GM11168 (cell line): ENCODE results near the gene FXYD5.

Source experiments
- in situ Hi-C: fragments of 300-500 bp; cut with MboI; formaldehyde crosslinking; loops from one replicate; pipeline ENCODE4 v1.12.0; 2022; ENCODE audit warnings: low sequenced_read_pairs; ENCODE audit not compliant: unreplicated experiment

Gene FXYD5

DNA sequence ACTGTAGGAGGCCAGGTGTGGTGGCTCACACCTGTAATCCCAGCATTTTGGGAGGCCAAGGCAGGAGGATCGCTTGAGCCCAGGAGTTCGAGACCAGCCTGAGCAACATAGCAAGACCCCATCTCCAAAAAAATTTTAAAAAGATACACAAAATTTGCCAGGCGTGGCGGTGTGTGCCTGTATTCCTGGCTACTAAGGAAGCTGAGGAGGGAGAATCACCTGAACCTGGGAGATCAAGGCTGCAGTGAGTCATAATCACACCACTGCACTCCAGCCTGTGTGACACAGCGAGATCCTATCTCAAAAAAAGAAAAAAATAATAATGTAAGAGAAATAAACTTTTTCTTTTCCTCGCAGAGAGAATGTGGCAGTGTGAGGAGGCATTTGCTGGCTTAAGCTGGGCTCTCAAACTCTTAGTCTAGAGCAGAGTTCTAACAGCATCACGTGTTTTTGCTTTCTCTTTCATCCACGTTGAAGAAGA is 52.9 kb downstream of the FXYD5 start:
- in situ Hi-C loops, result no loop called here

DNA sequence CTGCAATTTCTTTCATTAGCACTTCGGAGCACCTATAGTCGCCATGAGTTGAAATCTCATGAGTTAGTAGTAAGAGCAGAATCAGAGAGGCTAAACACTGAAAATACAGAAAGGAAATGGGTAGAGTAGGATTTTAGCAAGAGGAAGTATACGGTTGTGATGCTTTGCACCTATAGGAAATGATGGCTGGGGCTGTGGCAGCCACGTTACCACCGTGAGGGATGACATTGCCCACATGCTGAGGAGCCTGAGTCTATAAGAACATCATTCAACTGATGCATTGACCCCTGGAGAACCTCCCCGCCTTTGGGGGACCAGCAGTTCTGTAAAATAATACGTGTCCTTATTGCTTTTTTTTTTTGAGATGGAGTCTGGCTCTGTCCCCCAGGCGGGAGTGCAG is 53.6 kb downstream of the FXYD5 start:
- in situ Hi-C loops, result no loop called here

DNA sequence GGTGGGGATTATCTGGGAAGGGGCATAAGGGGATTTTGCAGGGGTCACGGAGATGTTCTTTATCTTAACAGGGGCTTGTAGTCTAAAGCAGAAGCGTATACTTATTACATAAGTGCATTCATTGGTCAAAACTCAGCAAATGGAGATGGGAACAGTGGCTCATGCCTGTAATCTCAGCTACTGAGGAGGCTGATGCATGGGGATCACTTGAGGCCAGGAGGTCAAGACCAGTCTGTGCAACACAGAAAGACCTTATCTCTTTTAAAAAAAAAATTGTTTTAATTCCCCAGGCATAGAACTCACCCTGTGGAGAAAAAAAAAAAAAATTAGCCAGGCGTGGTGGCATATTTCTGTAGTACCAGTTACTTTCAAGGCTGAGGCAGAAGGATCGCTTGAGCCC is 55.1 kb downstream of the FXYD5 start:
- in situ Hi-C loops, result no loop called here

DNA sequence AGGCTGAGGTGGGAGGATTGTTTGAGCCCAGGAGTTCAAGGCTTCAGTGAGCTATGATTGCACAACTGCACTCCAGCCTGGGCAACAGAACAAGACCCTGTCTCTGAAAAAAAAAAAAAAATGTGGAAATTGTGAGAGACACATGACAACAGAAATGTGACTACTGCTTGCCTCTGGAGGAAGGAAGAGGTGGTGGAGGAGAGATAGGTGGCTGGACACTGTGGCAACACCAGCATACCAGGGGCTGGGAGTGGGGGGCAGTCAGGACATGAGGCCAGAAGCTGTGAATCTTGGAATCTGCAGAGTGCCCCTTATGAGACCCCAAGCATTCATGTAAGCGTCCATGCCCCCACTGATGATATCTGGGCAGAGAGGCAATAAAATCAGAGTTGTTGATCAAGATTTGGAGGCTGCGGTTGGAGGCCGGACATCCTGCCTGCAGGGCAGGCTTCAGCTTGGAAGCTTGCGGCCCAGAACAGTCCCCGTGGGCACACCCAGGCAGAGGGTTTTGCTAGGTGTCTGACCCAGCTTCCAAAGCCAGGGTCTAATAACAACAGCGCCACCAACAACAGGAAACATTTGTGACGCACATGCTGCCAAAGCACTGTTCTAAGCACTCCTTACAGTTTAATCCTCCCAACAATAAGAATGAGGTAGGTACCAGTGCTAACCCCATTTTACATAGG is 57.2 kb downstream of the FXYD5 start:
- in situ Hi-C loops, result no loop called here

DNA sequence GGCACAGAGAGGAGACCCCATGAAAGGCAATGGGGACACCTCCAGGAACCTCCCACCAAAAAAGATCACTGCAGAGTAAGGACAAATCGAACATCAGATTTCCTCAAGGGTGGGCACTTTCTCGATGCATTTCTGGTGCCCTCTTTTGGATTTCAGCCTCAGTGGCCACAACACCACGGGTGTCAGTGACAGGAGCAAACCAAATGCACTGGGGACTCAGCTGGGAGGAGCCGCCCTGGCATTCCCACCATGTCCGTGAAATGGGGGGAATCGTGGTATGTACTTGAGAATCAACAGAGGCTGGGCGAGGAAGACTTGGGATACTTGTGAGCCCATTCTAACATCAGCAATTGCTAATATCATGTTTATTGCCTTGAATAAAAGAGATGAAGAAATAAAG is 57.7 kb downstream of the FXYD5 start:
- in situ Hi-C loops, result no loop called here

DNA sequence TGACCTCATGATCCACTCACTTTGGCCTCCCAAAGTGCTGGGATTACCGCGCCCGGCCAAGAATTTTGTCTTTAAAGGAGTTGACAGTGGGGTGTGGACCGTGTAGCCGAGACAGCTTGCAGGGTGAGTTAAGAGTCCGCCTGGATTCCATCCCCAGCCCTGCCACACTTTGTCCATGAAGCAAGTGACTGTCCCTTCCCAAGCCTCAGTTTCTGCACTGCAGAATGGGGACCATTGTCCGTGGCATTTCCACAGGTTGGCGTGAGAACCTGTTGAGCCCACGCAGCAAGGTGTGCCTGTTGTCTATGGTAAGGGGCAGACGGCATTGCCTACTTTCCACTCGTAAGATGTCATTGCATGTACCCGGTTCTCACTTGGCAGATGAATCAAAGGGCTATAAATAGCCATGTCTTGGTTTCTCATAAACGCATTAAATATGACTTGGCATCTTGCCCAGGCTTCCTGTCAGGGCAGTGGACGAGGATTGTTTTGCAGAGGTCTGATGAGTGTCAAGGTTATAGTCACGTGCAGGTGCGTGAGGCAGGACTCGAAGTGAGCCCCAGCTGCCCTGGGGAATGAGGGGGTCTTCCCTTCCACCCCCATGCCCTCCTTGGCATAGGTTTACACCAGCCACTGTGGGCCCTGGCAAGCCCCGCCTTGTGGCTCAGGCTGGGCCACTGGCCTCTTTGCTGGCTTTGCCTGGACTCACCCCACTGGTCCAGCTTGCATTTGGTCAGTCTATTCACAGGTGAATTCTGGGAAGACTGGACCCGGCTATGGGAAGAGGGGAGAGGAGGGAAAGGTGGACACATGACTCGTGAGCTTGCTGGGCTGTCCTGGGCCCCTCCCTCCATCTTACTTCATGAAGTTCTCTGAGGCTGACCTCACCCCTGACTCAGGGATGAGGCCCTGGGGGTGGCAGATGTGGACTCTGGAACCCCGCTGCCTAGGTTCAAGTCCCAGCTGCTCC is 59.4 kb downstream of the FXYD5 start:
- in situ Hi-C loops, result no loop called here

DNA sequence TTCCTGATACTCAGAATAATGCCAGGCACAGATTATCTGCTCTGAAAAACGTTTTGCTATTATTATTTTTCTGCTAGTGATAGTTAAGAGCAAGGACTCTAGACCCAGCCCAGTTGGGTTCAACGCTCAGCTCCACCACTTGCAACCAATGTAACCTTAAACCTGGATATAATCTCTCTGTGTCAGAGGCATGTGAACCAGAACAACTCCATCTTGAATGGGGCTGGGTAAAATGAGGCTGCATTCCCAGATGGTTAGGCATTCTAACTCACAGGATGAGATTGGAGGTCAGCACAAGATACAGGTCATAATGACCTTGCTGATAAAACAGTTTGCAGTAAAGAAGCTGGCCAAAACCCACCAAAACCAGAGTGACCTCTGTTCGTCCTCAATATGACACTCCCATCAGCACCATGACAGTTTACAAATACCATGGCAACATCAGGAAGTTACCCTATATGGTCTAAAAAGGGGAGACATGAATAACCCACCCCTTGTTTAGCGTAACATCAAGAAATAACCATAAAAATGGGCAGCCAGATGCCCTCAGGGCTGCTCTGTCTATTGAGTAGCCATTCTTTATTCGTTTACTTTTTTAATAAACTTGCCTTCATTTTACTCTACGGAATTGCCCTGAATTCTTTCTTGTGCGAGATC is 60.4 kb downstream of the FXYD5 start:
- in situ Hi-C loops, result no loop called here

DNA sequence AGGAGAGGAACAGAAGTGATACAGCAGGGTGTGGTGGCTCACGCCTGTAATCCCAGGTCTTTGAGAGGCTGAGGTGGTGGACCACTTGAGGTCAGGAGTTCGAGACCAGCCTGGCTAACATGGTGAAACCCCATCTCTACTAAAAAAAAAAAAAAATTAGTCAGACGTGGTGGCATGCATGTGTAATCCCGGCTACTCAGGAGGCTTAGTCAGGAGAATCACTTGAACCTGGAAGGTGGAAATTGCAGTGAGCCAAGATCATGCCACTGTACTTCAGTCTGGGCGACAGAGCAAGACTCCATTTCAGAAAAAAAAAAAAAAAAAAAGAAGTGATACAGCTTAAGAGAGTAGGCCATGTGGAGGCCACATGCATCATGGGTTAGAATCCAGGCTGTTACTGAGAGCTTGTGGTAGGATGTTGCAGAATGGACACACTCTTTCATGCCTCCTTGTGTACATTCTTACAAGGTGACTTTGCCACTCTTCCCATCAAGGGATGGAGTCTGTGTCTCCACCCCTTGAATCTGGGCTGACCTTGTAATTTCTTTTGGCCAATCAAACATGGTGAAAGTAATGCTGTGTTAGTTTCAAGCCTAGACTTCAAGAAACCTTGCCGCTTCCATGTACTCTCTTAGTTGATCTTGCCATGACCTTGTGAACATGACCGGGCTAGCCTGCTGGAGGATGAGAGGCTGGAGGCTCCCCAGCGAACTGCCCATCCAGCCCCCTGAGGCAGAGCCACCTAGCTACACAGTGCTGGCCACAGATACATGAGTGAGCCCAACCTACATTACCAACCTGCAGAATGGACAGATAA is 61.7 kb downstream of the FXYD5 start:
- in situ Hi-C loops, result no loop called here

DNA sequence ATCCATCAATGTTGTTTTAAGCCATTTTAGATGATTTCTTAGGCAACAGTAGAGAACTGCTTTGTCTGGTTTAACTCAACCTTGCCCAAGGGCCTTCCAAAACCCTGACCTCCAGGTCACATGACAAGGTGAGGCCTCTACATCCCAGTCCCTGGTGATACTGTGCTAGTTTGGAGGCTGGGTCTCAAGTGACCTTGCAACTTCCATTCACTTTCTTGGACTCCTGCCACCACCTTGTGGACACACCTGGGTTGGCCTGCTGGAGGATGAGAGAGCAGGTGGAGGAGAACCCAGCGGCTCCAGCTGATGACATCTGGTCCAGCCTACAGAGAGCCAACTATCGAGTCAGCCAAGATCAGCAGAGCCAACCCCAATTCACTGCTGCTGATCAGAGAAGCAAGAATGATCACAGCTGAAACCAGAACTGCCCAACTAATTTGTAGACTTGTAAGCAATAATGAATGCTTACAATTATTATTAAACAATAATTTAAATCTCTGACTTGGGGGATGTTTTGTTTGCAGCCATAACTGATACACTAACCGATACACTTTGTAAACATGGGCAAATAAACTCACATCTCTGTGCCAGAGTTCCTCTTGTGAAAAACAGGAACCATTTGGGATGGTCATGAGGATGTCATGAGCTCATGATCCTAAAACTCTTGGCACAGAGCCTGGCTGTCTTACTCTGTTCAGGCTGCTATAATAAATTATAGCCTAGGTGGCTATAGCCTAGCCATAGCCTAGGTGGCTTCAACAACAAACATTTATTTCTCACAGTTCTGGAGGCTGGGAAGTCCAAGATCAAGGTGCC is 62.5 kb downstream of the FXYD5 start:
- in situ Hi-C loops, result no loop called here

DNA sequence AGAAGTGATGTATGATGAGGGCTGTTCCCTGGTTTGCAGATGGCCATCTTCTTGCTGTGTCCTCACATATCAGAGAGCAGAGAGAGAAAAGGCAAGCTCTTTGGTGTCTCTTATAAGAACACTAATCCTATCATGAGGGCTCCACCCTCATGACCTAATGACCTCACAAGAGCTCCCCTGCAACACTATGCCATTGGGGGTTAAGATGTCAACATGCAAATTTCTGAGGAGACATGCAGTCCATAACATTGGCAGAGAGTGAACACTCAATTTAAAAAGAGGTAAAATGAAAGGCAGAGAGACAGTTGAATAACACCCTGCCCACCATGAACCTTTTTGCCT is 63.1 kb downstream of the FXYD5 start:
- in situ Hi-C loops, result no loop called here

DNA sequence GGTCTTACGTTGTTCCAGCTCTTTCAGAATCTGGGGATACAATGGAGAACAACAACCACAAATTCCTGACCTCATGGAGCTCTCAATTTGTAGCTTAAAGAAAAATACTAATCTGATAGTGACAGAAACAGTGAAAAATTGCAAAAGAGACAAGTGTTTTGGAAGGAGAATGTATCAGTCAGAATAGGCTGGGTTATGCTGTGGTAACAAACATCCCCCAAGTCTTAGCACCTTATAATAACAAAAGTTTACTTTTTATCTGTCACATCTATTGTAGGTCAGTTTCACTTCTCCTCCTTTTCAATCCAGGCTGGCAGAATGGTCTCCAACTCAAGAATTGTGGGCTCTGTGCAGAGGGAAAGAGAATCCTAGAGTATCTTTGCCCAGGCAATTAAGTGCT is 64.5 kb downstream of the FXYD5 start:
- in situ Hi-C loops, result no loop called here
